K562 (cell line): ENCODE data around the gene GPR152. TPM values are rescaled to one million over a fixed set of nuclear protein-coding genes. Genes with fewer than 3 reads are reported as not detected.

Experiments used
- ARNT ChIP-seq, 2 experiments: fragments of 450-650 bp; IDR thresholded peaks; 2 replicates each; pipeline ENCODE4 v1.6.1; 2016; ENCODE audit warnings: mild to moderate bottlenecking in 1 of 2
- CEBPB ChIP-seq: fragments of 450-650 bp; IDR thresholded peaks from 2 replicates; pipeline ENCODE4 v1.6.1; 2016; ENCODE audit warnings: missing genetic modification characterization, missing compliant biosample characterization
- CHD2 ChIP-seq: IDR thresholded peaks from 2 replicates; pipeline ENCODE4 v1.6.1; 2011; ENCODE audit warnings: low read depth, low read length
- CTCF ChIP-seq, 3 experiments: IDR thresholded peaks in 2 of 3; conservative IDR thresholded peaks in 1 of 3; 2 replicates each; pipeline ENCODE4 v1.5.1; 2011 to 2012; ENCODE audit warnings: low read length in 3 of 3, mild to moderate bottlenecking in 3 of 3, control low read depth in 2 of 3, improper control_type of control experiment in 1 of 3, inconsistent platforms in 1 of 3, low read depth in 1 of 3, mixed read lengths in 1 of 3, moderate library complexity in 1 of 3; ENCODE audit not compliant: insufficient read depth in 2 of 3
- ELF2 ChIP-seq: fragments of 250-450 bp; sonication (Bioruptor Pico); IDR thresholded peaks from 2 replicates; pipeline ENCODE4 v1.5.0; 2021; ENCODE audit warnings: mild to moderate bottlenecking
- HMGXB4 ChIP-seq: sonication (generic); formaldehyde crosslinking; IDR thresholded peaks from 2 replicates; pipeline ENCODE4 v1.8.1; 2023; ENCODE audit warnings: mild to moderate bottlenecking, missing genetic modification reagents
- L3MBTL2 ChIP-seq: fragments of 450-650 bp; IDR thresholded peaks from 2 replicates; pipeline ENCODE4 v1.6.1; 2016; ENCODE audit warnings: mild to moderate bottlenecking, moderate library complexity
- NFE2L1 ChIP-seq: fragments of 450-650 bp; IDR thresholded peaks from 2 replicates; pipeline ENCODE4 v1.6.1; 2016; ENCODE audit warnings: missing genetic modification characterization, low read depth, mild to moderate bottlenecking, missing compliant biosample characterization, moderate library complexity, borderline replicate concordance
- RNF219 ChIP-seq: fragments of 250-450 bp; sonication (Bioruptor Pico); IDR thresholded peaks from 2 replicates; pipeline ENCODE4 v1.5.0; 2022; ENCODE audit warnings: mild to moderate bottlenecking
- THAP12 ChIP-seq: fragments of 250-450 bp; sonication (Bioruptor Pico); IDR thresholded peaks from 2 replicates; pipeline ENCODE4 v1.9.0; 2021; ENCODE audit warnings: mild to moderate bottlenecking, inconsistent platforms
- TSC22D4 ChIP-seq: fragments of 450-650 bp; IDR thresholded peaks from 2 replicates; pipeline ENCODE4 v1.6.1; 2016; ENCODE audit warnings: missing genetic modification characterization, missing biosample characterization, control low read depth
- ZBTB17 ChIP-seq: fragments of 450-650 bp; formaldehyde crosslinking; IDR thresholded peaks from 2 replicates; pipeline ENCODE4 v1.4.0; 2020; ENCODE audit warnings: mild to moderate bottlenecking
- ZBTB26 ChIP-seq: fragments of 450-650 bp; formaldehyde crosslinking; IDR thresholded peaks from 2 replicates; pipeline ENCODE4 v1.4.0; 2022; ENCODE audit warnings: missing genetic modification characterization
- ZBTB33 ChIP-seq: sonication (generic); formaldehyde crosslinking; IDR thresholded peaks from 2 replicates; pipeline ENCODE4 v1.8.1; 2023; ENCODE audit warnings: mild to moderate bottlenecking, missing genetic modification reagents
- ZNF12 ChIP-seq: sonication (generic); formaldehyde crosslinking; IDR thresholded peaks from 2 replicates; pipeline ENCODE4 v1.4.0; 2020; ENCODE audit warnings: mild to moderate bottlenecking, missing genetic modification reagents
- ZNF384 ChIP-seq: IDR thresholded peaks from 2 replicates; pipeline ENCODE4 v1.6.1; 2012; ENCODE audit warnings: low read depth, low read length, improper control_type of control experiment
- polyA plus RNA-seq, 8 experiments: library from polyadenylated mRNA; depleted of rRNA in 4 of 8; stranded (reverse) in 5 of 8; unstranded in 3 of 8; fragments of >200 nt; fragmentation: Nextera tagmentation in 2 of 8; fragmentation: Illumina TruSeq in 1 of 8; extraction: Ambion mirVana in 2 of 8; extraction: Trizol in 1 of 8; gene quantifications; 2 replicates each; pipeline versions ENCODE4 v1.2.1 to v1.2.3, GENCODE V29; 2011 to 2014; ENCODE audit warnings: inconsistent platforms in 1 of 8, missing spikeins in 1 of 8
- total RNA-seq, 7 experiments: library from RNA; depleted of rRNA in 6 of 7; stranded (reverse); fragments of >200 nt in 6 of 7; fragmentation: Illumina TruSeq in 2 of 7; extraction: Trizol in 2 of 7; gene quantifications; 2 replicates each; pipeline versions ENCODE4 v1.2.1 to v1.2.3, GENCODE V29; 2011 to 2021; ENCODE audit warnings: low replicate concordance in 1 of 7

The GPR152 gene
- total and polyA plus RNA-seq, 9 of the 15 experiments (the other 6 are each of a cell fraction or from before 2014, with no cell fraction given): not detected

- TF ChIP-seq HMGXB4 (CRISPR knock-in tag): no peak
- no peak for TF ChIP-seq CEBPB (tag)
- TF ChIP-seq CTCF (IDR thresholded peaks at IDR 0.05 in 2 of 3, conservative IDR thresholded peaks at IDR 0.05 in 1 of 3; ENCODE audit: insufficient read depth in 2 of 3, low read depth in 1 of 3, low read length in 3 of 3): no peak
- no peak for TF ChIP-seq CHD2
- no peak for TF ChIP-seq ZNF12 (CRISPR knock-in tag)
- no peak for TF ChIP-seq THAP12 (CRISPR knock-in tag)
- peak; percentile 85 for TF ChIP-seq ZBTB33
- TF ChIP-seq TSC22D4 (tag): no peak
- TF ChIP-seq NFE2L1 (tag): no peak
- TF ChIP-seq ELF2: no peak
- no peak for TF ChIP-seq ZBTB26 (CRISPR knock-in tag)
- no peak for TF ChIP-seq ZNF384
- TF ChIP-seq RNF219 (CRISPR knock-in tag): no peak
- no peak for TF ChIP-seq ZBTB17
- TF ChIP-seq L3MBTL2: no peak
- no peak for TF ChIP-seq ARNT (IDR thresholded peaks at IDR 0.05)
Observed at GRCh38 chr11:67441098-67441563, 11.4 kb downstream of the GPR152 start (continued).
